K562 (cell line): ENCODE measurements around the gene IL36RN. TPM values are rescaled to one million over a fixed set of nuclear protein-coding genes. Genes with fewer than 3 reads are reported as not detected.

Experiments
- CHCHD3 ChIP-seq: fragments of 250-450 bp; sonication (Bioruptor Pico); IDR thresholded peaks from 2 replicates; pipeline ENCODE4 v2.1.2; 2022; ENCODE audit warnings: mild to moderate bottlenecking
- ESRRA ChIP-seq: fragments of 450-650 bp; IDR thresholded peaks from 2 replicates; pipeline ENCODE4 v1.6.1; 2014; ENCODE audit warnings: low read depth, mild to moderate bottlenecking, moderate library complexity, borderline replicate concordance
- ETV1 ChIP-seq: fragments of 450-650 bp; conservative IDR thresholded peaks from 2 replicates; pipeline ENCODE4 v1.6.1; 2016; ENCODE audit warnings: missing genetic modification characterization, control low read depth, low read depth, missing compliant biosample characterization
- HNRNPK ChIP-seq: fragments of 200-400 bp; formaldehyde crosslinking; IDR thresholded peaks from one replicate; pipeline ENCODE4 v1.6.1; 2018; ENCODE audit warnings: mild to moderate bottlenecking, low read depth, low read length; ENCODE audit not compliant: poor library complexity, severe bottlenecking
- NONO ChIP-seq, 2 experiments: fragments of 200-400 bp in 1 of 2; fragments of 450-650 bp in 1 of 2; formaldehyde crosslinking in 1 of 2; IDR thresholded peaks; 2 replicates each; pipeline ENCODE4 v1.6.1; 2017; ENCODE audit warnings: low read depth in 2 of 2, mild to moderate bottlenecking in 2 of 2, moderate library complexity in 2 of 2, low read length in 1 of 2
- NR4A1 ChIP-seq, 2 experiments: fragments of 250-450 bp in 1 of 2; fragments of 450-650 bp in 1 of 2; sonication (Bioruptor Pico) in 1 of 2; IDR thresholded peaks; 2 replicates each; pipeline versions ENCODE4 v1.4.0 to v1.6.1; 2016 to 2020; ENCODE audit warnings: mild to moderate bottlenecking in 2 of 2, missing compliant biosample characterization in 1 of 2, missing genetic modification characterization in 1 of 2, moderate library complexity in 1 of 2
- PTRF ChIP-seq: fragments of 450-650 bp; IDR thresholded peaks from 2 replicates; pipeline ENCODE4 v1.6.1; 2016; ENCODE audit warnings: mild to moderate bottlenecking, missing genetic modification characterization, missing compliant biosample characterization
- RAD21 ChIP-seq, 2 experiments: fragments of 250-450 bp in 1 of 2; fragments of 450-650 bp in 1 of 2; sonication (Bioruptor Pico) in 1 of 2; formaldehyde crosslinking in 1 of 2; IDR thresholded peaks in 1 of 2; conservative IDR thresholded peaks in 1 of 2; 2 replicates each; pipeline versions ENCODE4 v1.4.0 to v1.8.0; 2020 to 2022; ENCODE audit warnings: mild to moderate bottlenecking in 2 of 2, moderate library complexity in 1 of 2
- RB1 ChIP-seq: fragments of 450-650 bp; IDR thresholded peaks from 2 replicates; pipeline ENCODE4 v1.6.1; 2017; ENCODE audit warnings: low read depth, mild to moderate bottlenecking
- RBFOX2 ChIP-seq: fragments of 200-400 bp; formaldehyde crosslinking; IDR thresholded peaks from 2 replicates; pipeline ENCODE4 v1.6.1; 2017; ENCODE audit warnings: low read depth, mild to moderate bottlenecking, low read length, moderate library complexity
- SMARCA5 ChIP-seq: fragments of 450-650 bp; IDR thresholded peaks from 2 replicates; pipeline ENCODE4 v1.6.1; 2016
- SNIP1 ChIP-seq: fragments of 450-650 bp; IDR thresholded peaks from 2 replicates; pipeline ENCODE4 v1.7.1; 2017; ENCODE audit warnings: low read depth, mild to moderate bottlenecking
- TBL1XR1 ChIP-seq, 2 experiments: IDR thresholded peaks; 2 replicates each; pipeline ENCODE4 v1.6.1; 2012; ENCODE audit warnings: improper control_type of control experiment in 2 of 2, low read length in 2 of 2, mild to moderate bottlenecking in 1 of 2
- TFAP4 ChIP-seq: sonication (generic); formaldehyde crosslinking; IDR thresholded peaks from 2 replicates; pipeline ENCODE4 v1.8.0; 2022; ENCODE audit warnings: missing genetic modification reagents, mild to moderate bottlenecking, moderate library complexity, borderline replicate concordance
- TRIM24 ChIP-seq, 2 experiments: fragments of 450-650 bp; IDR thresholded peaks; 2 replicates each; pipeline ENCODE4 v1.6.1; 2016
- ZBTB33 ChIP-seq: sonication (generic); formaldehyde crosslinking; IDR thresholded peaks from 2 replicates; pipeline ENCODE4 v1.8.1; 2023; ENCODE audit warnings: mild to moderate bottlenecking, missing genetic modification reagents
- ZBTB49 ChIP-seq: sonication (generic); formaldehyde crosslinking; IDR thresholded peaks from 2 replicates; pipeline ENCODE4 v1.8.0; 2022; ENCODE audit warnings: missing genetic modification reagents, mild to moderate bottlenecking, borderline replicate concordance
- ZNF197 ChIP-seq: fragments of 200-800 bp; sonication (Bioruptor generic); IDR thresholded peaks from 2 replicates; pipeline ENCODE4 v1.6.1; 2016; ENCODE audit warnings: low read depth, missing genetic modification characterization, missing compliant biosample characterization
- ZNF316 ChIP-seq: fragments of 450-650 bp; IDR thresholded peaks from 2 replicates; pipeline ENCODE4 v1.6.1; 2016
- ZNF354B ChIP-seq: fragments of 250-450 bp; sonication (Bioruptor Pico); IDR thresholded peaks from 2 replicates; pipeline ENCODE4 v1.4.0; 2020
- ZNF511 ChIP-seq: sonication (generic); formaldehyde crosslinking; IDR thresholded peaks from 2 replicates; pipeline ENCODE4 v1.8.0; 2022; ENCODE audit warnings: mild to moderate bottlenecking, missing genetic modification reagents
- ZNF583 ChIP-seq: fragments of 250-450 bp; sonication (Bioruptor Pico); IDR thresholded peaks from 2 replicates; pipeline ENCODE4 v1.4.0; 2020
- ZNF644 ChIP-seq: fragments of 200-800 bp; sonication (Bioruptor generic); IDR thresholded peaks from 2 replicates; pipeline ENCODE4 v1.6.1; 2016; ENCODE audit warnings: low read depth, missing genetic modification characterization, missing compliant biosample characterization
- ZNF766 ChIP-seq: fragments of 200-800 bp; sonication (Bioruptor generic); conservative IDR thresholded peaks from 2 replicates; pipeline ENCODE4 v1.6.1; 2016; ENCODE audit warnings: missing genetic modification characterization, missing compliant biosample characterization
- ZNF830 ChIP-seq: fragments of 250-450 bp; sonication (Bioruptor Pico); IDR thresholded peaks from 2 replicates; pipeline ENCODE4 v1.5.0; 2021; ENCODE audit warnings: mild to moderate bottlenecking
- polyA plus RNA-seq, 8 experiments: library from polyadenylated mRNA; depleted of rRNA in 4 of 8; stranded (reverse) in 5 of 8; unstranded in 3 of 8; fragments of >200 nt; fragmentation: Nextera tagmentation in 2 of 8; fragmentation: Illumina TruSeq in 1 of 8; extraction: Ambion mirVana in 2 of 8; extraction: Trizol in 1 of 8; gene quantifications; 2 replicates each; pipeline versions ENCODE4 v1.2.1 to v1.2.3, GENCODE V29; 2011 to 2014; ENCODE audit warnings: inconsistent platforms in 1 of 8, missing spikeins in 1 of 8
- total RNA-seq, 7 experiments: library from RNA; depleted of rRNA in 6 of 7; stranded (reverse); fragments of >200 nt in 6 of 7; fragmentation: Illumina TruSeq in 2 of 7; extraction: Trizol in 2 of 7; gene quantifications; 2 replicates each; pipeline versions ENCODE4 v1.2.1 to v1.2.3, GENCODE V29; 2011 to 2021; ENCODE audit warnings: low replicate concordance in 1 of 7

The IL36RN gene
- total and polyA plus RNA-seq, 9 of the 15 experiments (the other 6 are each of a cell fraction or from before 2014, with no cell fraction given): not detected

- TF ChIP-seq ZNF511: no peak
- no peak for TF ChIP-seq SMARCA5
- TF ChIP-seq ZNF644: no peak
- TF ChIP-seq TFAP4: no peak
- TF ChIP-seq NR4A1 (CRISPR knock-in tag; IDR thresholded peaks at IDR 0.05): no peak
- TF ChIP-seq NR4A1 (tag; IDR thresholded peaks at IDR 0.05): 0 out of 2 replicates have a peak, but pooled peaks have one; percentile 26
- TF ChIP-seq TBL1XR1 (IDR thresholded peaks at IDR 0.05; ENCODE audit: low read length in 2 of 2): peak in 1 of 2 experiments; percentile 26; a peak in 1 of 4 replicates
- TF ChIP-seq CHCHD3 (CRISPR knock-in tag): no peak
- no peak for TF ChIP-seq RBFOX2
- no peak for TF ChIP-seq ZBTB49
- TF ChIP-seq ZNF766 (CRISPR knock-in tag): no peak
- TF ChIP-seq ZNF354B (CRISPR knock-in tag): no peak
- TF ChIP-seq ZBTB33 (CRISPR knock-in tag): no peak
- TF ChIP-seq RB1: no peak
- no peak for TF ChIP-seq RAD21 (CRISPR knock-in tag; conservative IDR thresholded peaks at IDR 0.05 in 1 of 2, IDR thresholded peaks at IDR 0.05 in 1 of 2)
- peak; percentile 83; the same call in 1 of the 2 replicates for TF ChIP-seq ZNF583 (CRISPR knock-in tag)
- TF ChIP-seq HNRNPK: no peak
- no peak for TF ChIP-seq ETV1
- no peak for TF ChIP-seq ZNF830 (CRISPR knock-in tag)
- no peak for TF ChIP-seq NONO (IDR thresholded peaks at IDR 0.05; ENCODE audit: low read depth in 2 of 2, low read length in 1 of 2)
- no peak for TF ChIP-seq ESRRA
- TF ChIP-seq TRIM24 (IDR thresholded peaks at IDR 0.05): peak; percentile 88 to 90
- no peak for TF ChIP-seq PTRF (tag)
- no peak for TF ChIP-seq ZNF316
- no peak for TF ChIP-seq ZNF197 (CRISPR knock-in tag)
- no peak for TF ChIP-seq SNIP1
These were observed 25.0 kb upstream of the IL36RN start (continued) for GRCh38 chr2:113034016-113034415.
